HFF-Myc (cell line): Measurements from ENCODE around the gene CLPTM1L.

Experiments
- DNase-seq: peaks from one replicate; pipeline ENCODE4 v3.0.0-alpha.2; 2011; ENCODE audit warnings: low read depth; ENCODE audit errors: extremely low read depth
- H3K4me3 ChIP-seq: replicated peaks from 2 replicates; pipeline ENCODE4 v1.5.1; 2011; ENCODE audit warnings: low read depth, mild to moderate bottlenecking, control low read depth, low read length
- CTCF ChIP-seq: IDR thresholded peaks from 2 replicates; pipeline ENCODE4 v1.5.1; 2012; ENCODE audit warnings: mild to moderate bottlenecking, low read depth, low read length, control low read depth; ENCODE audit errors: missing control alignments

Gene CLPTM1L

GRCh38 chr5:1367149-1367548 lies 22.2 kb upstream of the CLPTM1L start:
- TF ChIP-seq CTCF: no peak
- no peak overlapping the region for H3K4me3 ChIP-seq
- DNase-seq: no peak

- no peak overlapping the region for H3K4me3 ChIP-seq
- no peak for TF ChIP-seq CTCF
- DNase-seq: no peak
These were observed 21.6 kb upstream of the CLPTM1L start for GRCh38 chr5:1366514-1366913.

GRCh38 chr5:1364211-1364610 lies 19.3 kb upstream of the CLPTM1L start:
- TF ChIP-seq CTCF: no peak
- no peak for DNase-seq
- no peak overlapping the region for H3K4me3 ChIP-seq

GRCh38 chr5:1363581-1363980 lies 18.7 kb upstream of the CLPTM1L start:
- DNase-seq: no peak
- no peak for TF ChIP-seq CTCF
- no peak overlapping the region for H3K4me3 ChIP-seq

- no peak for TF ChIP-seq CTCF
- DNase-seq: no peak
- no peak overlapping the region for H3K4me3 ChIP-seq
These were observed 18.3 kb upstream of the CLPTM1L start for GRCh38 chr5:1363160-1363559.

- H3K4me3 ChIP-seq: no peak overlapping the region
These were observed 17.5 kb upstream of the CLPTM1L start for GRCh38 chr5:1362242-1363015.

More at GRCh38 chr5:1362242-1363015, 17.5 kb upstream of the CLPTM1L start:
- DNase-seq: no peak
- no peak for TF ChIP-seq CTCF
